ENCODE results near the gene WDR81.
"Not testable (repeated sequence)": the region's sequence is repeated elsewhere in the genome, so short reads cannot be mapped to it uniquely, and the experiment has no call there.

Gene WDR81

GRCh38 chr17:1713878-1714426, 10.6 kb upstream of the WDR81 start:
- no peak for DNase-seq

- DNase-seq = no peak
Measured at GRCh38 chr17:1714427-1714979, 10.0 kb upstream of the WDR81 start.

GRCh38 chr17:1714980-1715802, 9.3 kb upstream of the WDR81 start:
- no peak for DNase-seq

- no peak for DNase-seq
Measured at GRCh38 chr17:1715803-1716075, 8.8 kb upstream of the WDR81 start.

- DNase-seq = peak; percentile 98
Measured at GRCh38 chr17:1716076-1716911, 8.2 kb upstream of the WDR81 start.

- DNase-seq = peak; percentile 88
Measured at GRCh38 chr17:1716912-1717695, 7.4 kb upstream of the WDR81 start.

GRCh38 chr17:1718362-1719165, 5.9 kb upstream of the WDR81 start:
- DNase-seq = no peak

- DNase-seq = no peak
Measured at GRCh38 chr17:1720856-1721386, 3.6 kb upstream of the WDR81 start.

DNA sequence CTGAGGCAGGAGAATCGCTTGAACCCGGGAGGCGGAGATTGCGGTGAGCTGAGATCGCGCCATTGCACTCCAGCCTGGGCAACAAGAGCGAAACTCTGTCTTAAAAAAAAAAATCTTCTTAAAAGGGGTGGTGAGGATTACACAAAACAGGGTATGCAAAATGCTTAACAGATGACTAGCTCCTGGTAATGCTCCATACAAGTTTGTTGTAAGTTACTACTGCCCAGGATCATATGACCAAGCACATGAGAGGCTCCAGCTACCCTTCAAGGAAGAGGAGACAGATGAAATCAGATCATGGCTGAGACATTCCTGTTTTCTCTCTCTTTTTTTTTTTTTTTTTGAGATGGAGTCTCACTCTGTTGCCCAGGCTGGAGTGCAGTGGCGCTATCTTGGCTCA, 2.5 kb upstream of the WDR81 start:
- DNase-seq = not testable (repeated sequence)

GRCh38 chr17:1724869-1725641, 551 bp downstream of the WDR81 start:
- no peak for DNase-seq

- no peak for DNase-seq
Measured at GRCh38 chr17:1725642-1726511, 1.4 kb downstream of the WDR81 start.

- no peak for DNase-seq
Measured at GRCh38 chr17:1726626-1727257, 2.2 kb downstream of the WDR81 start.

GRCh38 chr17:1727258-1727789, 2.8 kb downstream of the WDR81 start:
- no peak for DNase-seq

DNA sequence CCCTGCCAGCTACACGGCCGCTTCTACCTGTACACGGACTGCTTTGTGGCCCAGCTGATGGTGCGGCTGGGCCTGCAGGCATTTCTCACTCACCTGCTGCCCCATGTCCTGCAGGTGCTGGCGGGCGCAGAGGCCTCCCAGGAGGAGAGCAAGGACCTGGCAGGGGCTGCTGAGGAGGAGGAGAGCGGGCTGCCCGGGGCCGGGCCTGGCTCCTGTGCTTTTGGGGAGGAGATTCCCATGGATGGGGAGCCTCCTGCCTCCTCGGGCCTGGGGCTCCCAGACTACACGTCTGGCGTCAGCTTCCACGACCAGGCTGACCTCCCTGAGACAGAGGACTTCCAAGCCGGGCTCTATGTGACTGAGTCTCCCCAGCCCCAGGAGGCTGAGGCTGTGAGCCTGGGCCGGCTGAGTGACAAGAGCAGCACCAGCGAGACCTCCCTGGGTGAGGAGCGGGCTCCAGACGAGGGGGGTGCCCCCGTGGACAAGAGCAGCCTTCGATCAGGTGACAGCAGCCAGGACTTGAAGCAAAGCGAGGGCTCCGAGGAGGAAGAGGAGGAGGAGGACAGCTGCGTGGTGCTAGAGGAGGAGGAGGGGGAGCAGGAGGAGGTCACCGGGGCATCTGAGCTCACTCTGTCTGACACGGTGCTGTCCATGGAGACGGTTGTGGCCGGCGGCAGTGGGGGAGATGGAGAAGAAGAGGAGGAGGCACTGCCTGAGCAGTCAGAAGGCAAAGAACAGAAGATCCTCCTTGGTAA, 3.5 kb downstream of the WDR81 start:
- no peak for DNase-seq

DNA sequence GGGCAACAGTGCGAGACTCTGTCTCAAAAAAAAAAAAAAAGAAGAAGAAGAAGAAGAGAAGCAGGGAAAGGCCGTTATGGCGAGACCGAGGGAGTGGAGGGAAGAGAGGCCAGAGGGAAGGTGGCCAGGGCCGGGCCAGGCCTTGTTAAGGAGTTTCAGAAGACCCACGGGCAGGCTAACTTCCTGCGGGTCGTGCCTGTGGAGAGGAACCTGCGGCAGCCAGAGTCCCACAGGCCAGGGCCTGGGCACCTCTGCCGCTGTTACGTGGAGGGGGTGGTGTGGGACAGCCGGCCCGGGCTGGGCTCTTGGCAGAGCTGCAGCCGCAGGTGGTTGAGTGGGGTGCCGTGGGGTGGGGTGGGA, 5.4 kb downstream of the WDR81 start:
- DNase-seq = no peak

DNA sequence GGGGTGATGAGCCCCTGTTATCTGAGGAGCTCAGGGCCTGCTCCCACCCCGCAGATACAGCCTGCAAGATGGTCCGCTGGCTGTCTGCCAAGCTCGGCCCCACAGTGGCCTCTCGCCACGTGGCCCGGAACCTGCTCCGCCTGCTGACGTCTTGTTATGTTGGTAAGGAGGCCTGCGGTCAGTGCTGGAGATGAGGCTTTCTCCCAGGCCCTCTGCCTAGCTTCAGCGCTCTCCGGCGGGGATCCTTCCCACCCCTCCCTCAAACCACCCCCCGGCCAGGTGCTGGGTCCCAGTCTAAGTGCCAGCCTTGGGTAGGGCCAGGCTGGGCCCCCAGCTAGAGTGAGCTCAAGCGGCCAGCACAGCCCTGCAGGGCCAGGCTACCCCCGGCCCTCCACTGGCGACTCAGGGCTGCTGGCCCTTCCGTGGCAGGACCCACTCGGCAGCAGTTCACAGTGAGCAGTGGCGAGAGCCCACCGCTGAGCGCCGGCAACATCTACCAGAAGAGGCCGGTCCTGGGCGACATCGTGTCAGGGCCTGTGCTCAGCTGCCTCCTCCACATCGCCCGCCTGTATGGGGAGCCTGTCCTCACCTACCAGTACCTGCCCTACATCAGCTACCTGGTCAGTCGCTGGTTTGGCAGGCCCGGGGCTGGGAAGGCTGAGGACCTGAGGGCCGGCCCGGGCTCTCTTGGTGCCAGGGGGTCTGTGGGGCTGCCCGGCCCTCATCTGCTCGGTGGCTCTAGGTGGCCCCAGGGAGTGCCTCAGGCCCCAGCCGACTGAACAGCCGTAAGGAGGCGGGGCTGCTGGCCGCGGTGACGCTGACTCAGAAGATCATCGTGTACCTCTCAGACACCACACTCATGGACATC, 6.1 kb downstream of the WDR81 start:
- no peak for DNase-seq

DNA sequence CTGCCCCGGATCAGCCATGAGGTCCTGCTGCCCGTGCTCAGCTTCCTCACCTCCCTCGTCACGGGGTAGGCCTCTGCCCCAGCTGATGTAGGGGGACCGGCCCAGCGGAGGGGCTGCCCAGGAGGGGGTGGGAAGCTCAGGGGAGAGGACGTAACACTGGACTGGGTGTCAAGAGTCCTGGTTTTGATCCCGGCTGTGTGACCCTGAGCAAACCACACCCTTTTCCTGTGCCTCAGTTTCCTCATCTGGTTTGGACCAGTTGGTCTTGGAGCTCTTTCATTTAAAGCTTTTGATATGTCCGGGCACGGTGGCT, 6.6 kb downstream of the WDR81 start:
- DNase-seq = no peak
